H9 (cell line): Measurements from ENCODE around the gene CMSS1. TPM values are rescaled to one million over a fixed set of nuclear protein-coding genes. Genes with fewer than 3 reads are reported as not detected.
A peak's percentile ranks its signal among the peaks of the same experiment; 100 is the strongest.

ENCODE experiments used
- DNase-seq: peaks from one replicate; pipeline ENCODE4 v3.0.0-alpha.2; 2017
- H2AFZ ChIP-seq: one replicate; pipeline ENCODE4 v1.6.1; 2013; ENCODE audit warnings: mild to moderate bottlenecking, low read length, control low read depth, moderate library complexity
- H2AK5ac ChIP-seq: 2 replicates; pipeline ENCODE4 v1.6.1; 2013; ENCODE audit warnings: low read length, control low read depth, mixed read lengths; ENCODE audit not compliant: insufficient read length
- H2BK120ac ChIP-seq: one replicate; pipeline ENCODE4 v1.6.1; 2013; ENCODE audit warnings: low read depth, mild to moderate bottlenecking, low read length, control low read depth, inconsistent platforms; ENCODE audit not compliant: poor library complexity, severe bottlenecking
- H2BK12ac ChIP-seq: 2 replicates; pipeline ENCODE4 v1.6.1; 2013; ENCODE audit warnings: low read length, control low read depth, mixed read lengths, low read depth; ENCODE audit not compliant: insufficient read length
- H2BK15ac ChIP-seq: 2 replicates; pipeline ENCODE4 v1.6.1; 2013; ENCODE audit warnings: low read depth, low read length, control low read depth
- H2BK20ac ChIP-seq: one replicate; pipeline ENCODE4 v1.6.1; 2013; ENCODE audit warnings: low read depth, mild to moderate bottlenecking, low read length, control low read depth, inconsistent platforms; ENCODE audit not compliant: poor library complexity, severe bottlenecking
- H2BK5ac ChIP-seq: 2 replicates; pipeline ENCODE4 v1.6.1; 2013; ENCODE audit warnings: low read length, control low read depth, mixed read lengths; ENCODE audit not compliant: insufficient read length
- H3K14ac ChIP-seq: 2 replicates; pipeline ENCODE4 v1.6.1; 2013; ENCODE audit warnings: low read length, control low read depth; ENCODE audit not compliant: insufficient read depth
- H3K18ac ChIP-seq: 2 replicates; pipeline ENCODE4 v1.6.1; 2013; ENCODE audit warnings: low read depth, mild to moderate bottlenecking, mixed read lengths, low read length, control low read depth; ENCODE audit not compliant: insufficient read length
- H3K23ac ChIP-seq: 2 replicates; pipeline ENCODE4 v1.6.1; 2013; ENCODE audit warnings: low read length, control low read depth, mixed read lengths, low read depth; ENCODE audit not compliant: insufficient read length
- H3K23me2 ChIP-seq: 2 replicates; pipeline ENCODE4 v1.6.1; 2013; ENCODE audit warnings: low read depth, mild to moderate bottlenecking, mixed read lengths, low read length, control low read depth; ENCODE audit not compliant: insufficient read length, poor library complexity, severe bottlenecking
- H3K27ac ChIP-seq: 2 replicates; pipeline ENCODE4 v1.5.1; 2013; ENCODE audit warnings: low read length, control low read depth, mixed read lengths, low read depth; ENCODE audit not compliant: insufficient read length
- H3K27me3 ChIP-seq: 2 replicates; pipeline ENCODE4 v1.6.1; 2013; ENCODE audit warnings: low read length, control low read depth, inconsistent platforms; ENCODE audit not compliant: insufficient read depth
- H3K4ac ChIP-seq: 2 replicates; pipeline ENCODE4 v1.6.1; 2013; ENCODE audit warnings: low read depth, mild to moderate bottlenecking, control low read depth, inconsistent platforms, low read length, moderate library complexity
- H3K4me1 ChIP-seq: 2 replicates; pipeline ENCODE4 v1.6.1; 2013; ENCODE audit warnings: low read length, control low read depth, inconsistent platforms; ENCODE audit not compliant: insufficient read depth
- H3K4me2 ChIP-seq: 2 replicates; pipeline ENCODE4 v1.6.1; 2013; ENCODE audit warnings: low read length, control low read depth, mixed read lengths; ENCODE audit not compliant: insufficient read length, insufficient read depth
- H3K56ac ChIP-seq: 2 replicates; pipeline ENCODE4 v1.6.1; 2013; ENCODE audit warnings: low read depth, mild to moderate bottlenecking, mixed read lengths, low read length, control low read depth; ENCODE audit not compliant: insufficient read length
- H3K79me1 ChIP-seq: 2 replicates; pipeline ENCODE4 v1.6.1; 2013; ENCODE audit warnings: low read depth, mild to moderate bottlenecking, moderate library complexity, low read length, control low read depth, inconsistent platforms; ENCODE audit not compliant: insufficient read depth, poor library complexity, severe bottlenecking
- H3K79me2 ChIP-seq: 2 replicates; pipeline ENCODE4 v1.6.1; 2013; ENCODE audit warnings: low read length, control low read depth, inconsistent platforms; ENCODE audit not compliant: insufficient read depth
- H3K9ac ChIP-seq: 2 replicates; pipeline ENCODE4 v1.6.1; 2013; ENCODE audit warnings: low read length, control low read depth, mixed read lengths; ENCODE audit not compliant: insufficient read length; ENCODE audit errors: extremely low read depth
- H3K9me3 ChIP-seq: one replicate; pipeline ENCODE4 v1.6.1; 2013; ENCODE audit warnings: low read depth, low read length, inconsistent platforms; ENCODE audit not compliant: control insufficient read depth
- H3T11ph ChIP-seq: one replicate; pipeline ENCODE4 v1.6.1; 2013; ENCODE audit warnings: mild to moderate bottlenecking, low read length, control low read depth, inconsistent platforms
- H4K20me1 ChIP-seq: one replicate; pipeline ENCODE4 v1.6.1; 2013; ENCODE audit not compliant: control insufficient read depth, insufficient read length, insufficient read depth
- H4K5ac ChIP-seq: 2 replicates; pipeline ENCODE4 v1.6.1; 2013; ENCODE audit warnings: low read depth, mild to moderate bottlenecking, mixed read lengths, low read length, control low read depth; ENCODE audit not compliant: insufficient read length
- H4K8ac ChIP-seq: replicated peaks from 2 replicates; pipeline ENCODE4 v1.6.1; 2013; ENCODE audit warnings: low read length, control low read depth, mixed read lengths, low read depth; ENCODE audit not compliant: insufficient read length
- H4K91ac ChIP-seq: 2 replicates; pipeline ENCODE4 v1.6.1; 2013; ENCODE audit warnings: low read depth, mild to moderate bottlenecking, moderate library complexity, mixed read lengths, low read length, control low read depth; ENCODE audit not compliant: insufficient read length
- H3K27ac Mint-ChIP-seq, 3 experiments: 2 replicates in 2 of 3; 3 replicates in 1 of 3; pipeline ENCODE4 v1.8.0; 2020 to 2021; ENCODE audit warnings: mixed read lengths in 3 of 3, mild to moderate bottlenecking in 1 of 3, moderate library complexity in 1 of 3
- H3K27me3 Mint-ChIP-seq: 2 replicates; pipeline ENCODE4 v1.8.0; 2021; ENCODE audit warnings: low read depth, mild to moderate bottlenecking, moderate library complexity, mixed read lengths
- H3K36me3 Mint-ChIP-seq, 3 experiments: 2 replicates in 2 of 3; 3 replicates in 1 of 3; pipeline ENCODE4 v1.8.0; 2020 to 2021; ENCODE audit warnings: low read depth in 3 of 3, mixed read lengths in 3 of 3; ENCODE audit not compliant: insufficient read depth in 1 of 3
- H3K4me1 Mint-ChIP-seq, 2 experiments: 2 replicates each; pipeline ENCODE4 v1.8.0; 2020; ENCODE audit warnings: mixed read lengths in 2 of 2
- H3K4me3 Mint-ChIP-seq, 2 experiments: 2 replicates in 1 of 2; 3 replicates in 1 of 2; pipeline ENCODE4 v1.8.0; 2020 to 2021; ENCODE audit warnings: mild to moderate bottlenecking in 2 of 2, mixed read lengths in 2 of 2, moderate library complexity in 1 of 2
- H3K9me3 Mint-ChIP-seq, 2 experiments: 2 replicates in 1 of 2; 3 replicates in 1 of 2; pipeline ENCODE4 v1.8.0; 2020; ENCODE audit warnings: mild to moderate bottlenecking in 2 of 2, mixed read lengths in 2 of 2, moderate library complexity in 1 of 2
- WGBS: extraction: QIAGEN DNeasy Blood & Tissue Kit; methylation state at CpG from one replicate; pipeline ENCODE4 v1.1.7; 2013; ENCODE audit warnings: missing lambda C conversion rate, low lambda C conversion rate, mixed read lengths; ENCODE audit not compliant: insufficient read length; ENCODE audit errors: extremely low coverage; 5-methylcytosine and 5-hydroxymethylcytosine counted together
- total RNA-seq: library from RNA; stranded (reverse); gene quantifications from 2 replicates; pipeline ENCODE4 v1.2.1, GENCODE V29; 2021
- TF ChIP-seq, protein P1 (sequence below): fragments of 200-600 bp; sonication (generic); conservative IDR thresholded peaks from 3 replicates; pipeline ENCODE4 v1.8.0; 2021; ENCODE audit warnings: antibody characterized with exemption, mild to moderate bottlenecking

CMSS1 gene
- total RNA-seq, 1 experiment from 2014 or later, result 61.8 TPM

DNA sequence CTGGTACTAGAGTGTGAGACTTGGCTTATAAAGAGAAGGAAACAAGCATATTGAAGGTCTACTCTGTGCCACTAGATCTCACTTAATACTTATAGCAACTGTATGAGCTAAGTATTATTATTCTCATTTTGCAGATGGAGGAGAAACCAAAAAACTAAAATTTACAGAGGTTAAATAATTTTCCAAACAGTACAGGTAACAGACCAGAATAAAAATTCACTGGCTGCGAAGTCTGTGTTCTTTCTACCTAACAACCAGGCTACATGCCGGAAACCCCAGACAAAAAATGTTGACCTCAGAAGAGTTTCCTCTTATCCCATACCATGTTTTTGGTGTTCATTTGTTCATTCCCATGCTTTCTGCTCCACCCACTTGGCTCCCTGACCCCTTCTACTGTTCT, 46.6 kb downstream of the CMSS1 start:
- TF ChIP-seq, protein P1, sequence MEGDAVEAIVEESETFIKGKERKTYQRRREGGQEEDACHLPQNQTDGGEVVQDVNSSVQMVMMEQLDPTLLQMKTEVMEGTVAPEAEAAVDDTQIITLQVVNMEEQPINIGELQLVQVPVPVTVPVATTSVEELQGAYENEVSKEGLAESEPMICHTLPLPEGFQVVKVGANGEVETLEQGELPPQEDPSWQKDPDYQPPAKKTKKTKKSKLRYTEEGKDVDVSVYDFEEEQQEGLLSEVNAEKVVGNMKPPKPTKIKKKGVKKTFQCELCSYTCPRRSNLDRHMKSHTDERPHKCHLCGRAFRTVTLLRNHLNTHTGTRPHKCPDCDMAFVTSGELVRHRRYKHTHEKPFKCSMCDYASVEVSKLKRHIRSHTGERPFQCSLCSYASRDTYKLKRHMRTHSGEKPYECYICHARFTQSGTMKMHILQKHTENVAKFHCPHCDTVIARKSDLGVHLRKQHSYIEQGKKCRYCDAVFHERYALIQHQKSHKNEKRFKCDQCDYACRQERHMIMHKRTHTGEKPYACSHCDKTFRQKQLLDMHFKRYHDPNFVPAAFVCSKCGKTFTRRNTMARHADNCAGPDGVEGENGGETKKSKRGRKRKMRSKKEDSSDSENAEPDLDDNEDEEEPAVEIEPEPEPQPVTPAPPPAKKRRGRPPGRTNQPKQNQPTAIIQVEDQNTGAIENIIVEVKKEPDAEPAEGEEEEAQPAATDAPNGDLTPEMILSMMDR, result no peak
- H2BK15ac ChIP-seq, result no peak overlapping the region

More for the DNA sequence above, 46.6 kb downstream of the CMSS1 start:
- Histone ChIP-seq H3T11ph (no peak overlapping the region), H2BK12ac (no peak overlapping the region), H3K4me2 (no peak overlapping the region), H3K18ac (no peak overlapping the region), H2BK5ac (no peak overlapping the region), H3K23ac (no peak overlapping the region), H3K79me1 (no peaks in the 10 kb centered on the region), H3K27me3 (no peaks in the 10 kb centered on the region; the same call in 1 of the 2 replicates), H3K4me1 (peaks cover 3% of the 10 kb centered on the region; the same call in 1 of the 2 replicates), H3K4ac (no peak overlapping the region), H3K9me3 (no peaks in the 10 kb centered on the region), H3K56ac (no peak overlapping the region), H4K8ac (no peak overlapping the region), H4K5ac (no peak overlapping the region), H2AK5ac (no peak overlapping the region), H4K20me1 (no peaks in the 10 kb centered on the region), H3K14ac (no peak overlapping the region), H2AFZ (no peak overlapping the region), H4K91ac (no peak overlapping the region), H3K79me2 (no peaks in the 10 kb centered on the region), H2BK120ac (no peak overlapping the region), H2BK20ac (no peak overlapping the region), H3K23me2 (no peaks in the 10 kb centered on the region), H3K9ac (no peak overlapping the region), H3K27ac (no peak overlapping the region)
- no CpG with 5 or more reads among the region's 2 CpGs for WGBS
- Mint-ChIP-seq H3K4me1 (peaks cover 9 to 12% of the 10 kb centered on the region in 2 experiments), H3K36me3 (peaks cover 6 to 9% (median 8%) of the 10 kb centered on the region in 3 experiments; a peak in 6 of 7 replicates), H3K27ac (peak overlapping the region in 1 of 3 experiments; percentile 7; a peak in 1 of 7 replicates), H3K27me3 (peaks cover 36% of the 10 kb centered on the region), H3K4me3 (no peak overlapping the region), H3K9me3 (peaks cover 0 to 3% of the 10 kb centered on the region in 2 experiments; a peak in 2 of 5 replicates)
- no peak for DNase-seq
